Measurements from ENCODE around the gene RACGAP1. TPM values are rescaled to one million over a fixed set of nuclear protein-coding genes. Genes with fewer than 3 reads are reported as not detected.

RACGAP1 gene
- total RNA-seq, 2 donors from 2014 or later, result 3.9 to 4.6 TPM

GRCh38 chr12:50013361-50014147 is 11.7 kb downstream of the RACGAP1 start:
- WGBS, 2 donors, result 81 to 97% methylated on average over 2 of the region's 2 CpGs
- no peaks in the 10 kb centered on the region for H3K4me1 ChIP-seq
- no peaks in the 10 kb centered on the region for H3K36me3 ChIP-seq (replicated peaks in 1 of 2; ENCODE audit: insufficient read depth in 1 of 2, low read depth in 2 of 2)
- intact Hi-C loops (cut with DNase I), result no loop called here
- H3K4me3 ChIP-seq, result no peak overlapping the region
- DNase-seq (no peak), ATAC-seq (no peak)
- H3K27ac ChIP-seq, result no peak overlapping the region
- H3K9me3 ChIP-seq, result no peaks in the 10 kb centered on the region
- TF ChIP-seq POLR2A (IDR thresholded peaks at IDR 0.05) (no peak), CTCF (IDR thresholded peaks at IDR 0.05) (no peak)
- no peaks in the 10 kb centered on the region for H3K27me3 ChIP-seq

GRCh38 chr12:50006754-50007442 is 18.4 kb downstream of the RACGAP1 start:
- ATAC-seq, result no peak
- WGBS, 2 donors, result 84 to 96% methylated on average over 1 of the region's 1 CpG
- Histone ChIP-seq H3K27me3 (no peaks in the 10 kb centered on the region), H3K9me3 (no peaks in the 10 kb centered on the region), H3K27ac (no peak overlapping the region), H3K4me3 (no peak overlapping the region), H3K4me1 (no peaks in the 10 kb centered on the region), H3K36me3 (replicated peaks in 1 of 2; ENCODE audit: insufficient read depth in 1 of 2, low read depth in 2 of 2) (no peaks in the 10 kb centered on the region)
- intact Hi-C loops (cut with DNase I), result no loop called here
- DNase-seq, result no peak
- TF ChIP-seq POLR2A (IDR thresholded peaks at IDR 0.05) (no peak), CTCF (IDR thresholded peaks at IDR 0.05) (no peak)

GRCh38 chr12:50006280-50006679 is 19.0 kb downstream of the RACGAP1 start:
- intact Hi-C loops (cut with DNase I), result no loop called here
- Histone ChIP-seq H3K9me3 (no peaks in the 10 kb centered on the region), H3K27me3 (no peaks in the 10 kb centered on the region), H3K4me1 (no peaks in the 10 kb centered on the region), H3K27ac (no peak overlapping the region), H3K4me3 (no peak overlapping the region), H3K36me3 (replicated peaks in 1 of 2; ENCODE audit: insufficient read depth in 1 of 2, low read depth in 2 of 2) (no peaks in the 10 kb centered on the region)
- WGBS, 2 donors, result 94 to 95% methylated on average over 7 of the region's 7 CpGs
- TF ChIP-seq CTCF (IDR thresholded peaks at IDR 0.05) (no peak), POLR2A (IDR thresholded peaks at IDR 0.05) (no peak)
- no peak for DNase-seq
- no peak for ATAC-seq

DNA sequence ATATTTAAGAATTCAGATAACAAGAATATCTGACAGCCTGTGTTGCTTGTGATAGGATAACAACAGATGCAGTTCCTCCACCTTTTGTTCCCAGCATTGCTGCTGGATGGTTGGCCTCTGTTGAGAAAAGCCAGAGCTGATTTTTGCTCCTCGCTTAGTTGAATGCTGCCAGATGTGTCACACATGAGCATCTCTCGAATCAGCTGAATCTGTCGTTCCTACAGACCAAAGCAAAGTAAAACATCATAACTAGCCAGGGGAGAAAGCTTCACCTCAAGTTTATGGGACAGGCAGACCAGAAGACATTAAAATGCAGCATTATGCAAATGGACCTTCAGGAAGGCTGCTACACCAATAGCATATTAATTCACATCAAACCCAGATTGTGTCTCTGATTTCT is 20.1 kb downstream of the RACGAP1 start:
- Histone ChIP-seq H3K27me3 (no peaks in the 10 kb centered on the region), H3K9me3 (no peaks in the 10 kb centered on the region), H3K4me1 (no peaks in the 10 kb centered on the region), H3K36me3 (replicated peaks in 1 of 2; ENCODE audit: insufficient read depth in 1 of 2, low read depth in 2 of 2) (no peaks in the 10 kb centered on the region), H3K27ac (no peak overlapping the region), H3K4me3 (no peak overlapping the region)
- DNase-seq, result no peak
- no peak for TF ChIP-seq POLR2A (IDR thresholded peaks at IDR 0.05)
- no peak for TF ChIP-seq CTCF (IDR thresholded peaks at IDR 0.05)
- 77 to 92% methylated on average over 3 of the region's 3 CpGs for WGBS, 2 donors
- no peak for ATAC-seq
- intact Hi-C loops (cut with DNase I), result no loop called here
